Loucy (cell line): ENCODE results near the gene OGN.

Experiments used
- CTCF ChIP-seq: fragments of 200-600 bp; sonication (generic); conservative IDR thresholded peaks from 2 replicates; pipeline ENCODE4 v1.5.1; 2014; ENCODE audit warnings: mild to moderate bottlenecking, antibody characterized with exemption, low read length
- EZH2phosphoT487 ChIP-seq: fragments of 200-600 bp; IDR thresholded peaks from 2 replicates; pipeline ENCODE4 v1.6.1; 2018; ENCODE audit warnings: antibody characterized with exemption, mild to moderate bottlenecking, moderate library complexity, borderline replicate concordance

- TF ChIP-seq CTCF (no peak), EZH2phosphoT487 (no peak)
Observed at GRCh38 chr9:92385001-92385400, 19.4 kb downstream of the OGN start.
